A549 (cell line): Measurements from ENCODE around the gene HES4.

Source experiments
- EHMT2 ChIP-seq: fragments of 200-600 bp; sonication (generic); IDR thresholded peaks from 2 replicates; pipeline ENCODE4 v1.6.1; 2016; ENCODE audit warnings: antibody characterized with exemption, low read depth, mild to moderate bottlenecking, moderate library complexity
- EP300 ChIP-seq, 2 experiments: fragments of >200 bp; sonication (Bioruptor Twin); formaldehyde crosslinking; IDR thresholded peaks; 2 replicates in 1 of 2; 3 replicates in 1 of 2; pipeline ENCODE4 v1.6.1; 2016 to 2017
- SMC3 ChIP-seq: fragments of >200 bp; sonication (Bioruptor Twin); formaldehyde crosslinking; IDR thresholded peaks from 3 replicates; pipeline ENCODE4 v1.6.1; 2018; ENCODE audit warnings: inconsistent platforms
- SREBF2 ChIP-seq: fragments of 450-650 bp; IDR thresholded peaks from 2 replicates; pipeline ENCODE4 v1.6.1; 2014; ENCODE audit warnings: mild to moderate bottlenecking, moderate library complexity
- ZC3H11A ChIP-seq: fragments of 450-650 bp; IDR thresholded peaks from 2 replicates; pipeline ENCODE4 v1.6.1; 2014; ENCODE audit warnings: antibody characterized with exemption, mild to moderate bottlenecking
- TF ChIP-seq, protein P1 (sequence below): fragments of >200 bp; sonication (Bioruptor Twin); formaldehyde crosslinking; IDR thresholded peaks from 3 replicates; pipeline ENCODE4 v1.5.1; 2016

GRCh38 chr1:1043921-1044320 is 44.0 kb upstream of the HES4 start:
- TF ChIP-seq, protein P1, sequence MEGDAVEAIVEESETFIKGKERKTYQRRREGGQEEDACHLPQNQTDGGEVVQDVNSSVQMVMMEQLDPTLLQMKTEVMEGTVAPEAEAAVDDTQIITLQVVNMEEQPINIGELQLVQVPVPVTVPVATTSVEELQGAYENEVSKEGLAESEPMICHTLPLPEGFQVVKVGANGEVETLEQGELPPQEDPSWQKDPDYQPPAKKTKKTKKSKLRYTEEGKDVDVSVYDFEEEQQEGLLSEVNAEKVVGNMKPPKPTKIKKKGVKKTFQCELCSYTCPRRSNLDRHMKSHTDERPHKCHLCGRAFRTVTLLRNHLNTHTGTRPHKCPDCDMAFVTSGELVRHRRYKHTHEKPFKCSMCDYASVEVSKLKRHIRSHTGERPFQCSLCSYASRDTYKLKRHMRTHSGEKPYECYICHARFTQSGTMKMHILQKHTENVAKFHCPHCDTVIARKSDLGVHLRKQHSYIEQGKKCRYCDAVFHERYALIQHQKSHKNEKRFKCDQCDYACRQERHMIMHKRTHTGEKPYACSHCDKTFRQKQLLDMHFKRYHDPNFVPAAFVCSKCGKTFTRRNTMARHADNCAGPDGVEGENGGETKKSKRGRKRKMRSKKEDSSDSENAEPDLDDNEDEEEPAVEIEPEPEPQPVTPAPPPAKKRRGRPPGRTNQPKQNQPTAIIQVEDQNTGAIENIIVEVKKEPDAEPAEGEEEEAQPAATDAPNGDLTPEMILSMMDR = no peak
- no peak for TF ChIP-seq SMC3
- no peak for TF ChIP-seq EP300 (IDR thresholded peaks at IDR 0.05)
- TF ChIP-seq ZC3H11A = no peak
- no peak for TF ChIP-seq EHMT2
- no peak for TF ChIP-seq SREBF2
